Kidney (tissue), 14 donors: ENCODE measurements around the gene ARAP1. TPM values are rescaled to one million over a fixed set of nuclear protein-coding genes. Genes with fewer than 3 reads are reported as not detected.

Source experiments
- DNase-seq, 5 donors: peaks; one replicate each; pipeline ENCODE4 v3.0.0-alpha.2; 2013 to 2020
- FAIRE-seq: peaks from 2 replicates; lab custom pipeline; 2012; peaks lifted over from hg19 to GRCh38; lab: Jason Lieb, UNC
- H3K27ac ChIP-seq, 2 donors: one replicate each; pipeline ENCODE4 v1.7.0; 2013; ENCODE audit warnings: low read depth in 2 of 2, low read length in 2 of 2, inconsistent platforms in 1 of 2
- H3K27me3 ChIP-seq: one replicate; pipeline ENCODE4 v1.7.1; 2013; ENCODE audit warnings: low read length, inconsistent platforms; ENCODE audit not compliant: control insufficient read depth, insufficient read depth
- H3K36me3 ChIP-seq, 3 donors: one replicate each; pipeline versions ENCODE4 v1.7.0 to v1.7.1; 2013; ENCODE audit warnings: low read length in 3 of 3, control low read depth in 1 of 3, inconsistent platforms in 1 of 3; ENCODE audit not compliant: insufficient read depth in 3 of 3, control insufficient read depth in 2 of 3
- H3K4me1 ChIP-seq, 3 donors: one replicate each; pipeline versions ENCODE4 v1.7.0 to v1.7.1; 2013; ENCODE audit warnings: low read length in 3 of 3, inconsistent platforms in 1 of 3, low read depth in 1 of 3; ENCODE audit not compliant: control insufficient read depth in 2 of 3, insufficient read depth in 2 of 3
- H3K4me3 ChIP-seq, 3 donors: one replicate each; pipeline versions ENCODE4 v1.7.0 to v1.8.1; 2013; ENCODE audit warnings: low read length in 3 of 3, control low read depth in 1 of 3, inconsistent platforms in 1 of 3
- H3K9ac ChIP-seq, 3 donors: one replicate each; pipeline versions ENCODE4 v1.7.0 to v1.7.1; 2013; ENCODE audit warnings: low read length in 3 of 3, control low read depth in 1 of 3, inconsistent platforms in 1 of 3
- H3K9me3 ChIP-seq, 3 donors: one replicate each; pipeline versions ENCODE4 v1.7.0 to v1.7.1; 2013; ENCODE audit warnings: low read length in 3 of 3, control low read depth in 1 of 3, inconsistent platforms in 1 of 3; ENCODE audit not compliant: control insufficient read depth in 2 of 3, insufficient read depth in 1 of 3
- intact Hi-C: fragments of 100-400 bp; cut with DNase I; formaldehyde crosslinking; loops from one replicate; pipeline ENCODE4 v1.11.1; 2022
- polyA plus RNA-seq: library from polyadenylated mRNA; stranded (reverse); fragments of 350-450 nt; fragmentation: Illumina TruSeq; extraction: RNeasy Lipid Tissue Mini Kit (QIAGEN cat#74804); gene quantifications from one replicate; pipeline ENCODE4 v1.2.3, GENCODE V29; 2014; ENCODE audit warnings: low read depth, low replicate concordance; ENCODE audit not compliant: insufficient read depth
- total RNA-seq: library from RNA; stranded (reverse); fragmentation: NEBNext Ultra II Directional; extraction: Animal tissue kit (Norgen Biotek cat#: 25700); gene quantifications from one replicate; pipeline ENCODE4 v1.2.1, GENCODE V29; 2021
- TF ChIP-seq, protein P1 (sequence below): IDR thresholded peaks from 3 replicates; pipeline ENCODE4 v1.5.1; 2012; ENCODE audit warnings: mild to moderate bottlenecking, moderate library complexity, borderline replicate concordance; ENCODE audit not compliant: insufficient read depth; ENCODE audit errors: extremely low read depth
- donor health status: control.
- donor health status: control.
- donor health status: control.
- donor health status: control.
- donor health status: control.
- donor health status: DM: yes; HTN: yes; CAD: no.
- donor health status: Normal renal cell carcinoma (clear cell type).

Gene ARAP1
- total and polyA plus RNA-seq, 2 donors from 2014 or later: 58.2 to 80.8 TPM

DNA sequence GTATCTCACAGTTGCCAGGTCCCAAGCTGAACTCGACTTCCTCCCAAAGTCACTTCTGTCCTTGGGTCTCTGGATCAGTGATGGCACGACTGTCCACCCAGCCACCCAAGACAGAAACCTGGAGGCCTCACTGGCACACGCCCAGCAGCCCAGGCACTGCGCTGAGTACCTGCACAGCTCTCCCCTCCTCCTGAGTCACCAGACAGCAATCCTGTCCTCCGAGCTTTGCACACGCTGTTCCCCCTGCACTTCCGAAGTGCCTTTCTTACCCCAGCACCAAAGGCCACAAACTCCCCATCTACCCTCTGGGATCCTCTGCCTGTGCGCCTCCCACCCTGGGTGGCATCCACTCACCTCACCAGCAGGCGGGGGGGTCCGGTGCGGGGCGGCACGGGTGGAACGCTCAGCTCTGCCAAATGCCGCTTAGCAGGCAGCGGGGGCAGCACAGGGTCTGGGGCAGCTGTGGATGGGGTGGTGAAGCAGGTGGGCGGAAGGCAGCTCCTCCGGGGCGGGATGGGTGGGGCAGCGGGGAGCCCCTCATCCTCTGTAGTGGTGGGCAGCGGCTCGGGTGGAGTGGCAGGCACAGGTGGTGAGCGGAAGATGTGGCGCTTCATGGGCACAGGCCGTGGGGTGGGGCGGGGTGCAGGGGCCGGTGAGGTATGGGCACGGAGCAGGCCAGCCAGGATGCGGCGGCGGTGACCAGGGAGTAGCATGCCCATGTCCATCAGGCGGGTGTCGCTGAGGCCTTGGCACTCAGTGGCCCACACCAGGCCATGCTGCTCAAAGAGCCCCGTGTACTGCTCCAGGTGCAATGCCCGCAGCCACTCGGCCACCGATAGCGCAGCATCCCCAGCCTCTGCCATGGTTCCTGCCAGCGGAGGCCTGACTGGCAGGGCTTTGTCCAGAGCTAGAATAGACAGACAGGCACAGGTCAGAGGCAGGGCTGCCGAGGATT lies 25.7 kb downstream of the ARAP1 start:
- no peaks in the 10 kb centered on the region for H3K27me3 ChIP-seq
- no peaks in the 10 kb centered on the region for H3K36me3 ChIP-seq
- intact Hi-C loops: loop anchor here (10.0 kb wide), 1 partner anchor 448 kb away; no protein-coding TSS in a partner anchor
- TF ChIP-seq, protein P1, sequence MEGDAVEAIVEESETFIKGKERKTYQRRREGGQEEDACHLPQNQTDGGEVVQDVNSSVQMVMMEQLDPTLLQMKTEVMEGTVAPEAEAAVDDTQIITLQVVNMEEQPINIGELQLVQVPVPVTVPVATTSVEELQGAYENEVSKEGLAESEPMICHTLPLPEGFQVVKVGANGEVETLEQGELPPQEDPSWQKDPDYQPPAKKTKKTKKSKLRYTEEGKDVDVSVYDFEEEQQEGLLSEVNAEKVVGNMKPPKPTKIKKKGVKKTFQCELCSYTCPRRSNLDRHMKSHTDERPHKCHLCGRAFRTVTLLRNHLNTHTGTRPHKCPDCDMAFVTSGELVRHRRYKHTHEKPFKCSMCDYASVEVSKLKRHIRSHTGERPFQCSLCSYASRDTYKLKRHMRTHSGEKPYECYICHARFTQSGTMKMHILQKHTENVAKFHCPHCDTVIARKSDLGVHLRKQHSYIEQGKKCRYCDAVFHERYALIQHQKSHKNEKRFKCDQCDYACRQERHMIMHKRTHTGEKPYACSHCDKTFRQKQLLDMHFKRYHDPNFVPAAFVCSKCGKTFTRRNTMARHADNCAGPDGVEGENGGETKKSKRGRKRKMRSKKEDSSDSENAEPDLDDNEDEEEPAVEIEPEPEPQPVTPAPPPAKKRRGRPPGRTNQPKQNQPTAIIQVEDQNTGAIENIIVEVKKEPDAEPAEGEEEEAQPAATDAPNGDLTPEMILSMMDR: no peak
- no peaks in the 10 kb centered on the region for H3K9me3 ChIP-seq
- peak in 1 of 5 donors; percentile 71 for DNase-seq
- no peak overlapping the region for H3K9ac ChIP-seq
- H3K27ac ChIP-seq: no peak overlapping the region
- no peak overlapping the region for H3K4me3 ChIP-seq
- FAIRE-seq: no peak
- peaks cover 4 to 16% (median 10%) of the 10 kb centered on the region in 3 donors for H3K4me1 ChIP-seq

- Histone ChIP-seq H3K27me3 (no peaks in the 10 kb centered on the region), H3K27ac (no peak overlapping the region), H3K4me3 (no peak overlapping the region), H3K4me1 (peaks cover 4 to 23% (median 10%) of the 10 kb centered on the region in 3 donors), H3K9me3 (no peaks in the 10 kb centered on the region), H3K9ac (no peak overlapping the region), H3K36me3 (no peaks in the 10 kb centered on the region)
- TF ChIP-seq, protein P1: no peak
- DNase-seq (no peak), FAIRE-seq (no peak)
- intact Hi-C loops: loop anchor here (10.0 kb wide), 1 partner anchor 449 kb away; no protein-coding TSS in a partner anchor
These were observed 26.5 kb downstream of the ARAP1 start for GRCh38 chr11:72725724-72726028.

- peaks cover 4 to 29% (median 10%) of the 10 kb centered on the region in 3 donors for H3K4me1 ChIP-seq
- intact Hi-C loops: loop anchor here (10.0 kb wide), 1 partner anchor 450 kb away; no protein-coding TSS in a partner anchor
- H3K4me3 ChIP-seq: peak overlapping the region in 1 of 3 donors; percentile 30
- FAIRE-seq (no peak), DNase-seq (peak; percentile 77 to 93 (median 87))
- no peaks in the 10 kb centered on the region for H3K27me3 ChIP-seq
- no peak overlapping the region for H3K27ac ChIP-seq
- H3K9me3 ChIP-seq: no peaks in the 10 kb centered on the region
- H3K36me3 ChIP-seq: no peaks in the 10 kb centered on the region
- TF ChIP-seq, protein P1: peak; percentile 93
- no peak overlapping the region for H3K9ac ChIP-seq
These were observed 27.1 kb downstream of the ARAP1 start for GRCh38 chr11:72724851-72725723.
